NB4 (cell line): ENCODE data around the gene TIAM2.

Experiments used
- DNase-seq: peaks from one replicate; pipeline ENCODE4 v3.0.0; 2010; ENCODE audit warnings: low read depth
- H3K4me3 ChIP-seq: one replicate; pipeline ENCODE4 v1.5.1; 2011; ENCODE audit warnings: mild to moderate bottlenecking, low read depth, low read length, moderate library complexity
- MYC ChIP-seq: IDR thresholded peaks from 2 replicates; pipeline ENCODE4 v1.6.1; 2011; ENCODE audit warnings: low read depth, low read length
- POLR2A ChIP-seq: IDR thresholded peaks from 2 replicates; pipeline ENCODE4 v1.6.1; 2011; ENCODE audit warnings: mild to moderate bottlenecking; ENCODE audit not compliant: insufficient read length; ENCODE audit errors: extremely low read depth
- TF ChIP-seq, protein P1 (sequence below): IDR thresholded peaks from 2 replicates; pipeline ENCODE4 v1.6.1; 2011; ENCODE audit warnings: low read depth, low read length
- TF ChIP-seq, protein P2 (sequence below): IDR thresholded peaks from one replicate; pipeline ENCODE4 v1.5.1; 2012; ENCODE audit warnings: low read depth, low read length

Gene TIAM2

DNA sequence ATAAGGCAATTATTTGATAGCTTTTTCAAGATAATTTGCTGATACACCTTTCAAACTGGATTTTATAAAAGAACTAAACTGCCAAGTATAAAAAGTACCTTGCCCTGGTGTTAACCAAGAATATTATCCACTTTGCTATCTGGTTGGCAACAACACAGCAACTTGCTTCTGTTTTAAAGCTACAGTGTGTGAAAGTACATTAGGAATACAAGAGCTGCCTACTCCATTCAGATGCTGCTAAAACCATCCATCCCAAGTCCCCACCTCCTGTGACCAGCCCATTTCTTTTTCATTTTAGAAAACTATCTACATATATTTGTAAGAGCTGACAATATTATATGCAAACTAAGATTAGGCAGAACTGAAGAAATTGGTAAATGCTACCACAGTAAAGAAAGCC, 281.5 kb downstream of the TIAM2 start:
- H3K4me3 ChIP-seq, result no peak overlapping the region
- no peak for DNase-seq
- TF ChIP-seq, protein P1, sequence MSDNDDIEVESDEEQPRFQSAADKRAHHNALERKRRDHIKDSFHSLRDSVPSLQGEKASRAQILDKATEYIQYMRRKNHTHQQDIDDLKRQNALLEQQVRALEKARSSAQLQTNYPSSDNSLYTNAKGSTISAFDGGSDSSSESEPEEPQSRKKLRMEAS, result no peak
- TF ChIP-seq POLR2A, result no peak

DNA sequence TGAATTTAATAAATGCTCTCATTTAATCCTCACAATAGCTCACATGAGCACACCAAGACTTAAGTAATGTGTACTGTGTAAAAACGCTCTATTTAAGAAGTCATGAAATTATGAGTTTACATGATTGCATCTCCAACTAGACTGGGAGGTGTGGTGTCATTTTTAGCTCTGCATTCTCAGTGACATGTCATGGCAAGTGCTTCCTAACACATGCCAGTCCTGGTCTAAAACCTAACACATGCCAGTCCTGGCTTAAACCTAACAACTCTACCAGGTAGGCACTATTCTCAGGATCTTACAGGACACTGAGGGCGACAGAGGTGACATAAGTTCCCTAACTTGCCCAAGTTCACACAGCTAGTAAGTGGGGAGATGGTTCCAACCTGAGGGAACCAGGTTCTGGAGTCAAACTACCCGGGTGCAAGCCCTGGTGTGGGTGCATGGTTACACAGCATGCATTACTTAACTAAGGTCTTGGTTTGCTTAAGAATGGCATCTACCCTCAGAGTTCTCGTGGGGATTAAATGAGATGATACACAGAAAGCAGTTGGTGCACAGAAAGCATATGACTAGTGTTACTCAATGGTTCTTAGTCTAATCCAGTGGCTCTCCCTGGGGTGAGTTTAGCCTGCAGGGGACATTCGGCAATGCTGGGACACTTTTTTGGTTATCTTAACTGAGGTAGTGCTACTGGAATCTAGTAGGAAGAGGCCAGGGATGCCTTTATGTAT, 283.4 kb downstream of the TIAM2 start:
- H3K4me3 ChIP-seq, result no peak overlapping the region
- DNase-seq, result no peak
- TF ChIP-seq MYC (no peak), POLR2A (no peak)
- TF ChIP-seq, protein P1, result no peak
- TF ChIP-seq, protein P2, sequence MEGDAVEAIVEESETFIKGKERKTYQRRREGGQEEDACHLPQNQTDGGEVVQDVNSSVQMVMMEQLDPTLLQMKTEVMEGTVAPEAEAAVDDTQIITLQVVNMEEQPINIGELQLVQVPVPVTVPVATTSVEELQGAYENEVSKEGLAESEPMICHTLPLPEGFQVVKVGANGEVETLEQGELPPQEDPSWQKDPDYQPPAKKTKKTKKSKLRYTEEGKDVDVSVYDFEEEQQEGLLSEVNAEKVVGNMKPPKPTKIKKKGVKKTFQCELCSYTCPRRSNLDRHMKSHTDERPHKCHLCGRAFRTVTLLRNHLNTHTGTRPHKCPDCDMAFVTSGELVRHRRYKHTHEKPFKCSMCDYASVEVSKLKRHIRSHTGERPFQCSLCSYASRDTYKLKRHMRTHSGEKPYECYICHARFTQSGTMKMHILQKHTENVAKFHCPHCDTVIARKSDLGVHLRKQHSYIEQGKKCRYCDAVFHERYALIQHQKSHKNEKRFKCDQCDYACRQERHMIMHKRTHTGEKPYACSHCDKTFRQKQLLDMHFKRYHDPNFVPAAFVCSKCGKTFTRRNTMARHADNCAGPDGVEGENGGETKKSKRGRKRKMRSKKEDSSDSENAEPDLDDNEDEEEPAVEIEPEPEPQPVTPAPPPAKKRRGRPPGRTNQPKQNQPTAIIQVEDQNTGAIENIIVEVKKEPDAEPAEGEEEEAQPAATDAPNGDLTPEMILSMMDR, result no peak

DNA sequence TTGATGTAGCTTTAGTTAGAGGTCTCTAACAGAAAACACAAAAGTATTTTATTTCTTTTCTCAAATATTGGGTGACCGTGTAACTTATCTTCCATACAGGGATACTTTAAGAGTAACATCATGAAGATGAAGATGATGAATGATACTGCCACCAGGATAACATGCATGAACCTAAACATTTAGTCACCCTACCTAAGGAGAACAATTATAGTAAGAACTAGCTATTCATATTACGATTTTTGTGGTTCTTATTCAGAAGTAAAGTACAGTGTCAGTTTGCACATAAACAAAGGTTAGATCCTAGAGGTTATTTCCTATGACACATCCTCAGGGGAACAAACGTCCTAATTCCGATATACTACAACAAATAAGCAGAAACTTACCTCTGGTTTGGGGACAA, 289.7 kb downstream of the TIAM2 start:
- TF ChIP-seq, protein P1, result no peak
- TF ChIP-seq MYC, result no peak
- TF ChIP-seq POLR2A, result no peak
- TF ChIP-seq, protein P2, result no peak
- DNase-seq, result no peak

DNA sequence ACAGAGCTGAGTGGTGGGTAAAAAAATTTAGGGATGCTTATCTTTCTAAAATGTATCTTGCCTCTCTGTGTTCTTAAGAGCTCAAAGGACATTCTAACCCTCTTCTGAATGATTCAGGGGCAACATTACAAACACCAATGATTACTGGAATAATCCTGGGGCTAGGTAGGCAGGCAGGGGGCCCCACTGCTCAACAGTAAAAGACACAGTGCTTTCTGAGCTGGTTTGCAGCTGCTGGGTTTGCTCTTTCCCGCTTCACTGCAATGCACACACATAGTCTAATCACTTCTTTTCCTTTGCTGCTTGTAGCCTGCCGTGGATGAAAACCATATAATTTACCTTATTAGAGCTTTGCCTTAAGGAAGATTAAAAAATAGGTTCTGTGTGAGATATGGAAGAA, 292.6 kb downstream of the TIAM2 start:
- DNase-seq, result no peak
- TF ChIP-seq POLR2A, result no peak
- TF ChIP-seq, protein P1, result no peak
- TF ChIP-seq, protein P2, result no peak
- TF ChIP-seq MYC, result no peak
- no peak overlapping the region for H3K4me3 ChIP-seq

More for the DNA sequence above, 289.7 kb downstream of the TIAM2 start:
- no peak overlapping the region for H3K4me3 ChIP-seq

DNA sequence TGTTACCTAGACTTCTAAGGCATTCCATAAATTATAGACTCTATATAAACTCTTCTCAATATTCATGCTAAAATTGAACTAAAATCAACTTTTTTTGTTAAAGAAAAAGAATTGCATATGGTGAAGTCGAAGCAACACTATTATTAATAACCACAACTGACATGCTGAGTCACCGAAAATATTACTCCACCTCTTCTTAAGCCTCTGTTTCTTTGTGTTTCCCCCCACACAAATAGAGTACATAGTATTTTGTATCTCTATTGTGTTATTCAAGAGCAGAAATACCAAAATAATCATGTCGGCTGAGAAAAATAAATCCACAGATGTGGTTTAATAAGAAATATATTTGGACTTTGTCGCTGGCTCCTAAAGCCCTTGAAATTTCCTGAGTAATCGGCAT, 295.4 kb downstream of the TIAM2 start:
- DNase-seq, result no peak
- H3K4me3 ChIP-seq, result no peak overlapping the region
- TF ChIP-seq MYC, result no peak
- TF ChIP-seq, protein P1, result no peak
- TF ChIP-seq POLR2A, result no peak
- TF ChIP-seq, protein P2, result no peak

DNA sequence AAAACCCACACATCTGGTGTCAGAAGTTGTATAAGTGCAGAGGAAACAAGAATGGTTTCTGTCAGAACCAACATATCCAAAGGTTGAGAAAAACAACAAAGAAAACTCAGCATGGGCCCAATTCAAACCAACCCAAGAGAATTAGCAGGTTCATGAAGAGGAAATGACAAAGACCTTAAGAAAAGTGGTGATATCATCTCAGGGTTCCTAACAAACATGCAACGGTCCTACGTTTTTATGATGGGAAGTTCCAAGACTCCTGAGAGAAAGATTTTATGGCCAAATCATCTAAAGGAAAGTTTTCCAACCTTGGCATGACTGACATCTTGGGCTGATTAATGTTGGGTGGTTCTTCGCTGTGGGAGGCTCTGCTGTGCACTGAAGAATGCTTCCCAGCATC, 296.2 kb downstream of the TIAM2 start:
- no peak overlapping the region for H3K4me3 ChIP-seq
- no peak for DNase-seq
- TF ChIP-seq, protein P1, result no peak
- TF ChIP-seq POLR2A (no peak), MYC (no peak)
- TF ChIP-seq, protein P2, result no peak
